Uterus (tissue), 2 donors: Measurements from ENCODE around the gene PKP4.

Experiments
- CTCF ChIP-seq, 4 experiments: fragments of 200-600 bp in 2 of 4; fragments of 450-650 bp in 2 of 4; sonication (generic) in 2 of 4; IDR thresholded peaks; one replicate each; pipeline ENCODE4 v1.5.1; 2016 to 2019; ENCODE audit warnings: antibody characterized with exemption in 4 of 4, mild to moderate bottlenecking in 2 of 4, moderate library complexity in 1 of 4
- POLR2A ChIP-seq, 2 donors: fragments of 450-650 bp; IDR thresholded peaks; one replicate each; pipeline ENCODE4 v1.6.1; 2016; ENCODE audit warnings: antibody characterized with exemption in 2 of 2, mild to moderate bottlenecking in 1 of 2, moderate library complexity in 1 of 2

- TF ChIP-seq CTCF (IDR thresholded peaks at IDR 0.05), result no peak
- no peak for TF ChIP-seq POLR2A (IDR thresholded peaks at IDR 0.05)
These were observed 205.7 kb downstream of the PKP4 start for GRCh38 chr2:158662421-158662820.
